GM19193 (cell line): Measurements from ENCODE around the gene UTP15.

Source experiments
- POLR2A ChIP-seq: IDR thresholded peaks from 4 replicates; pipeline ENCODE4 v1.6.1; 2011; ENCODE audit not compliant: insufficient read depth, insufficient read length; ENCODE audit errors: extremely low read depth

Gene UTP15

DNA sequence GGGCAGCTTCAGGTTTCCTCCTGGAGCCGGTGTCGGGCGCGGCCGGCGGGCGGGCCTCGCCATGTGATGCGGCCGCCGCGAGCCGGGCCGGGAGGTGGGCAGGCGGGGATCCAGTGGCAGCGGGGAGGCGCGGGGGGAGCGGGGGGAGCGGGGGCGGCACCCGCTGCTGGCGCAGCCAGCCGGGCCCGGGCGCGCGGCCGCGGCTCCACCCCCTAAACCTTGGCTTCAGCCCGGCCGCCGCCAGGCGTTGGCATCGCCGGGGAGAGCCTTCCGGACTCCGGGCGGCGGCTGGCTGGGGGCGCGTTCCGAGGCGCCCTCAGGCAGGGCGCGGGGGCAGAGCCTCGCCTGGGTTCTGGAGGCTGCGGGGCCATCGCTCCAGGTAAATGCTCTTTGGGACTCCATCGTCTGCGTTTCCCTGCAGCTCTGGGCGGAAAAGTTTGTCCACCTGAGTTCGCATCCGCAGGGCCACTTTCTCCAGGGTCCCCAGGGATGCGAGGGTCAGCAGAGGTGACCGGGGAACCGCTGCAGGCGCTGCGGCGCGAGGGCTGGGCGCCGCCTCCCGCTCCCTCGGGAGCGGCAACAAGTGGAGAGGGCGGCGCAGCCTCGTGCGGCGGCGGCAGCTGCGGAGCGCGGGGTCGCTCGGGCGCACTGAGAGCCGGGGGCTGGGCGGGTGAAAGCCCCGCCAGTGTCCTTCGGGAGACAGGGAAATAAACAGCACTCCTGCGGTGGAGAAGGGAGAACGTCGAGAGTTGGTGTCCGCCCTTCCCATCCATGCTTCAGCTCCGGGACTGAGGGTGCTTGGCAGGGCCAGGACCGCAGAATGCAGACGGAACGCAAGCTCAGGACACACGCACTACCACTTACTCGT, 60.6 kb downstream of the UTP15 start, which contains the start of gene ARHGEF28:
Gene ARHGEF28 (plus strand): TSS at position 253 of the 868 bp plus-strand sequence. CDS start 58,656 bp downstream, outside the sequence.
- TF ChIP-seq POLR2A = no peak

DNA sequence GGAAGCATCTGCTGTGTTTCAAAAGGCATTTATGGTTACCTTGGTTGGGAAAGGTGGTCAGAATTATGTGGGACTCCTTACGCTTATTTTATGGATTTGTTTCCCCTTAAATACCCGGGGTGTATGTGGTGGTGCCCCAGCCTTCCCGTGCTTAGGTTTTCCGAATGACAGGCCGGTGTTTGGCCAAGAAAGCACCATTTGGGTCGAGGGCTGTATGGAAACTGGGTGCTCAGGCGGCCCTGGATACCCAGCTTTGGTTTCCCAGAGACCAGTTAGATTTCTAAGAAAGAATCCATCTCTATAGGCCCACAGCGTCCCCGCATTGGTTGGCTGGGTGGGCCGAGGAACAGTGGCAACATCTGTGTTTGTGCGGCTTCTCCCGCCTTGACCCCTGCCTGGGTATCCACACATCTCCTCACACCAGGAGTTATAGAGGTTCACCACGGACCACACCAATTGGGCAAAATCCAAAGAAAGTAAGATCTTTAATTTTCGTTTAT, 61.3 kb downstream of the UTP15 start:
- TF ChIP-seq POLR2A = no peak

DNA sequence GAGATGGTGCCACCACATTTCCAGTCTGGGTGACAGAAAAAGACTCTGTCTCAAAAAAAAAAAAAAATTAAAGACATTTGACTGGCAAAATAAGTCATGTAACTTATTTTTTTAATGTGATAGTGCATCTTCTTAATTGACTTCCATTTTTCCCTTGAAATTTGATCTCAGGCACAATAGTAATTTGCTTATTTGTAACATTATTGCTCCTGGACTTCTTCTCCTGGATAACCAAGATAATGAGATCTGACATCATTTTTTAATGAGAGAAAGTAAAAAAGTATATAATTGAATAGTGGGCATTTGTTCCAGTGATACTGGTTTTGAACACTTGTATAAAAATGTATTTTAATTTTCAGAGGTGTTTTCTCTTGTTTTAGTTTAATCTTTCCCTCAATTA, 63.9 kb downstream of the UTP15 start:
- TF ChIP-seq POLR2A = no peak

DNA sequence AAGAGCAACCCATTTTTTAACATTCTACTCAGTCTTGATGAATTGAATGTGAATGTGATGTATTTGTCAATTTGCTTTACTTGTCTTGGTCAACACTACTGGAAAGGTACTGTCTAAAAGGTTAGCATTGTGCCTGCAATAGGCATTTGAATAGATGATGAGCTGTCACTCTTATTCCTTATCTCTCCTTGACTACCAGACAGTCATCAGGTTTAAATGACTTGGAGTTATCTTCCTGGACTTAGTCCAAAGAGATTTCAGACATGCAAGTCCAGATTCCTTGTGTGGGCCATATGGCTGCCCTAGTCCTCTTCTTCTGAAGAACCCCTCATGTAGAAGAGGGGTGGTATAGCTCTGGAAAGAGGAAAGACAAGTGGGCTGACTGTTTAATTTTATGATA, 65.2 kb downstream of the UTP15 start:
- no peak for TF ChIP-seq POLR2A

DNA sequence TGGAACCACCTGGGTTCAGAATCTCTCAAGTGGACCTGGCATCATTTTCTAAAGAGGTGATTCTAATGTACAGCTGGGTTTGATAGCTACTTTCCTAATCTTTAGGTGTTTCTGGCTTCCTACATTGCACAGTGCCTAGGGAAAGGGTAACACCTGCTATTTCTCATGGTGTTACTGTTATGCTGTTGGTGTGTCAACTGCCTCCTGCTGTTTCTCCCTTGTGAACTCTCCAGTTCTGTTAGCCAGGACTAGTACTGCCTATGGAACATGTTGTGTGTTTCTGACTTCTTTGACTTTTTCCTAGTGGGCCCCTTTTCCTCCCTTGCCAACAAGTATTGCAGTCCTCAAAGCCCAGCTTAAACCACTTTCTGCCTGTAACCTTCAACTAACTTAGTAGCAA, 66.0 kb downstream of the UTP15 start:
- TF ChIP-seq POLR2A = no peak
